HL-60 (cell line): ENCODE results near the gene DCC.

ENCODE experiments used
- CTCF ChIP-seq: IDR thresholded peaks from one replicate; pipeline ENCODE4 v1.5.1; 2011; ENCODE audit warnings: low read length, control low read depth, inconsistent platforms; ENCODE audit not compliant: insufficient read depth
- GABPA ChIP-seq: IDR thresholded peaks from 2 replicates; pipeline ENCODE4 v1.6.1; 2012; ENCODE audit warnings: low read depth
- POLR2AphosphoS5 ChIP-seq: IDR thresholded peaks from 2 replicates; pipeline ENCODE4 v1.6.1; 2012; ENCODE audit warnings: low read depth

DNA sequence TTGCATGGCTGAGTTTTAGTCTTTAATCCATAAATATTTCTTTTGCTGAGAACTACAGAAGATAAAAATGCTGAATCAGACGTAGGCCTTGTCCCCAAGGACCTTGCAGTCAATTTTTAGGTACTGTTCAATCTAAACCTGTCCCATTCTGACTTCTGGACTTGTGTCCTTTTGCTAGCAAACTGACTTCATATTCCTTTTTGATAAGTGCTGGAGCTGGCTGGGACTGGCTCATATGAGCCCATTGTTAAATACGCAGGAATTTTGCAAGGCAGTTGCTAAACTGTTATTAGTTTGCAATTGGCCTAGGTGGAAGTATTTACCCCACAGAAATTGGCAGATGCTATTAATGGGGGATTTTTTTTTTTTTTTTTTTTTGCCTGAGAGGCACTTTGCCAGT, 941.4 kb downstream of the DCC start:
- no peak for TF ChIP-seq POLR2AphosphoS5
- no peak for TF ChIP-seq CTCF
- no peak for TF ChIP-seq GABPA
